Astrocyte (in vitro differentiated cells and primary cell): ENCODE results near the gene PUSL1.

Source experiments
- EZH2 ChIP-seq: IDR thresholded peaks from 2 replicates; pipeline ENCODE4 v1.6.1; 2012; ENCODE audit warnings: mild to moderate bottlenecking, low read length, inconsistent platforms; ENCODE audit not compliant: insufficient read depth
- TF ChIP-seq, protein P1 (sequence below): IDR thresholded peaks from 2 replicates; pipeline ENCODE4 v1.5.1; 2011; ENCODE audit warnings: low read depth, mild to moderate bottlenecking, inconsistent platforms, low read length, moderate library complexity; ENCODE audit not compliant: insufficient read depth

DNA sequence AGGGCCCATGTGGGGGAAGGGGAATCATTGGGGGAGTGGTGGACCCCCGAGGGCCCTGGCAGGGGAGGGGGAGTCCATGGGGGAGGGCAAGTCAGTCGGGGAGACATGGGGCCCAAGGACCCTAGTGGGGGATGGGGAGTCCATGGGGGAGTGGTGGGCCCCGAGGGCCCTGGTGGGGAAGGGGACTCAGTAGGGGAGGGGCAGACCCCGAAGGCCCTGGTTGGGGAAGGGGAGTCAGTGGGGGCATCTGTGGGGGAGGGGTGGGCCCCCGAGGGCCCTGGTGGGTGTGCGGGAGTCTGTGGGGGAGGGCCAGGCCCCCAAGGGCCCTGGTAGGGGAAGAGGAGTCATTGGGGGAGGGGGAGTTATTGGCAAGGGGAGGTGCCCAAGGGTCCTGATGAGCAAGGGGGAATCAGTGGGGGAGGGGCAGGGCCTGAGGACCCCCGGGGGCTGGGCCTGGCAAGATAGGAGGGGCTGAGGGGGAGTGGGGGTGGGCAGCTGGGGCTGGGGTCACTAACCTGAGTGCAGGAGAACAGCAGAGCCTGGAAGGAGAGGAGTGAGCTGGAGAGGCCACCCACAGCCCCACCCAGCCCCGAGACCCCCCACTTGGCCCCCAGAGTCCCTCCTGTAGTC, 47.9 kb downstream of the PUSL1 start:
- TF ChIP-seq, protein P1, sequence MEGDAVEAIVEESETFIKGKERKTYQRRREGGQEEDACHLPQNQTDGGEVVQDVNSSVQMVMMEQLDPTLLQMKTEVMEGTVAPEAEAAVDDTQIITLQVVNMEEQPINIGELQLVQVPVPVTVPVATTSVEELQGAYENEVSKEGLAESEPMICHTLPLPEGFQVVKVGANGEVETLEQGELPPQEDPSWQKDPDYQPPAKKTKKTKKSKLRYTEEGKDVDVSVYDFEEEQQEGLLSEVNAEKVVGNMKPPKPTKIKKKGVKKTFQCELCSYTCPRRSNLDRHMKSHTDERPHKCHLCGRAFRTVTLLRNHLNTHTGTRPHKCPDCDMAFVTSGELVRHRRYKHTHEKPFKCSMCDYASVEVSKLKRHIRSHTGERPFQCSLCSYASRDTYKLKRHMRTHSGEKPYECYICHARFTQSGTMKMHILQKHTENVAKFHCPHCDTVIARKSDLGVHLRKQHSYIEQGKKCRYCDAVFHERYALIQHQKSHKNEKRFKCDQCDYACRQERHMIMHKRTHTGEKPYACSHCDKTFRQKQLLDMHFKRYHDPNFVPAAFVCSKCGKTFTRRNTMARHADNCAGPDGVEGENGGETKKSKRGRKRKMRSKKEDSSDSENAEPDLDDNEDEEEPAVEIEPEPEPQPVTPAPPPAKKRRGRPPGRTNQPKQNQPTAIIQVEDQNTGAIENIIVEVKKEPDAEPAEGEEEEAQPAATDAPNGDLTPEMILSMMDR: no peak
- TF ChIP-seq EZH2: no peak
